HEK293 (cell line): ENCODE results near the gene ADAMTS14.
A peak's percentile ranks its signal among the peaks of the same experiment; 100 is the strongest.
"Not testable (repeated sequence)": the region's sequence is repeated elsewhere in the genome, so short reads cannot be mapped to it uniquely, and the experiment has no call there.

Experiments used
- CTCF ChIA-PET: fragments of 350-600 bp; formaldehyde crosslinking; extraction: SDS; loops from one replicate; lab custom pipeline; 2021; ENCODE audit warnings: antibody characterized with exemption; lab: Yijun Ruan, JAX
- POLR2A ChIA-PET: fragments of 300-600 bp; formaldehyde crosslinking; extraction: SDS; loops from one replicate; lab custom pipeline; 2020; ENCODE audit warnings: antibody characterized with exemption, inconsistent platforms; lab: Yijun Ruan, JAX
- H3K27ac ChIP-seq: fragments of 200-500 bp; sonication (Bioruptor generic); 2 replicates; pipeline ENCODE4 v1.5.1; 2014; ENCODE audit warnings: low read depth, low read length, control low read depth, inconsistent platforms; ENCODE audit errors: extremely low read depth
- H3K36me3 ChIP-seq, 2 experiments: fragments of 200-500 bp in 1 of 2; sonication (Bioruptor generic) in 1 of 2; 1 replicate in 1 of 2; 2 replicates in 1 of 2; pipeline ENCODE4 v1.5.1; 2014 to 2017; ENCODE audit warnings: inconsistent platforms in 2 of 2, low read length in 2 of 2; ENCODE audit not compliant: control insufficient read depth in 2 of 2, insufficient read depth in 1 of 2
- H3K4me1 ChIP-seq: fragments of 200-500 bp; sonication (Bioruptor generic); 2 replicates; pipeline ENCODE4 v1.5.1; 2014; ENCODE audit warnings: mild to moderate bottlenecking, low read length, inconsistent platforms; ENCODE audit not compliant: control insufficient read depth, insufficient read depth
- H3K4me3 ChIP-seq: 2 replicates; pipeline ENCODE4 v1.5.1; 2011; ENCODE audit warnings: low read depth, mild to moderate bottlenecking, control low read depth, low read length, moderate library complexity
- H3K9me3 ChIP-seq: fragments of 200-500 bp; sonication (Bioruptor generic); 2 replicates; pipeline ENCODE4 v1.5.1; 2014; ENCODE audit warnings: low read depth, low read length, inconsistent platforms; ENCODE audit not compliant: control insufficient read depth, insufficient read depth
- GLI4 ChIP-seq: fragments of 450-650 bp; formaldehyde crosslinking; IDR thresholded peaks from 2 replicates; pipeline ENCODE4 v1.5.1; 2016; ENCODE audit warnings: missing biosample characterization, missing genetic modification characterization
- KLF1 ChIP-seq: fragments of 450-650 bp; formaldehyde crosslinking; IDR thresholded peaks from 2 replicates; pipeline ENCODE4 v1.5.1; 2016; ENCODE audit warnings: missing biosample characterization, missing genetic modification characterization
- KLF17 ChIP-seq: fragments of 450-650 bp; formaldehyde crosslinking; IDR thresholded peaks from 2 replicates; pipeline ENCODE4 v1.5.1; 2016; ENCODE audit warnings: missing biosample characterization, missing genetic modification characterization
- MZF1 ChIP-seq: fragments of 450-650 bp; formaldehyde crosslinking; IDR thresholded peaks from 2 replicates; pipeline ENCODE4 v1.5.1; 2017; ENCODE audit warnings: missing biosample characterization, missing genetic modification characterization, borderline replicate concordance
- SETDB1 ChIP-seq: IDR thresholded peaks from one replicate; pipeline ENCODE4 v1.6.1; 2017; ENCODE audit warnings: mild to moderate bottlenecking, low read length, moderate library complexity, mixed read lengths; ENCODE audit not compliant: insufficient read length
- TRIM28 ChIP-seq: IDR thresholded peaks from 2 replicates; pipeline ENCODE4 v1.6.1; 2011; ENCODE audit warnings: low read length, control low read depth, borderline replicate concordance
- YY1 ChIP-seq: fragments of 450-650 bp; formaldehyde crosslinking; IDR thresholded peaks from 2 replicates; pipeline ENCODE4 v1.5.1; 2018; ENCODE audit warnings: missing biosample characterization, missing genetic modification characterization
- ZFP69B ChIP-seq: fragments of 450-650 bp; formaldehyde crosslinking; IDR thresholded peaks from 2 replicates; pipeline ENCODE4 v1.5.1; 2016; ENCODE audit warnings: missing biosample characterization, missing genetic modification characterization
- ZNF121 ChIP-seq: fragments of 450-650 bp; formaldehyde crosslinking; IDR thresholded peaks from 2 replicates; pipeline ENCODE4 v1.5.1; 2016; ENCODE audit warnings: missing biosample characterization, missing genetic modification characterization
- ZNF146 ChIP-seq: fragments of 450-650 bp; formaldehyde crosslinking; IDR thresholded peaks from 2 replicates; pipeline ENCODE4 v1.5.1; 2016; ENCODE audit warnings: missing biosample characterization, missing genetic modification characterization
- ZNF350 ChIP-seq: fragments of 450-650 bp; formaldehyde crosslinking; IDR thresholded peaks from 2 replicates; pipeline ENCODE4 v1.5.0; 2017; ENCODE audit warnings: missing biosample characterization, mild to moderate bottlenecking, missing genetic modification characterization
- ZNF404 ChIP-seq: fragments of 450-650 bp; formaldehyde crosslinking; IDR thresholded peaks from 2 replicates; pipeline ENCODE4 v1.5.1; 2017; ENCODE audit warnings: missing biosample characterization, missing genetic modification characterization
- ZNF423 ChIP-seq: fragments of 450-650 bp; formaldehyde crosslinking; IDR thresholded peaks from 2 replicates; pipeline ENCODE4 v1.5.1; 2016; ENCODE audit warnings: missing biosample characterization, missing genetic modification characterization
- ZNF473 ChIP-seq: fragments of 450-650 bp; formaldehyde crosslinking; IDR thresholded peaks from 2 replicates; pipeline ENCODE4 v1.5.1; 2017; ENCODE audit warnings: missing biosample characterization, missing genetic modification characterization
- ZNF529 ChIP-seq: fragments of 450-650 bp; formaldehyde crosslinking; IDR thresholded peaks from 2 replicates; pipeline ENCODE4 v1.5.1; 2017; ENCODE audit warnings: missing genetic modification characterization, missing biosample characterization; ENCODE audit not compliant: insufficient replicate concordance
- ZNF596 ChIP-seq: fragments of 450-650 bp; IDR thresholded peaks from 2 replicates; pipeline ENCODE4 v1.5.0; 2018; ENCODE audit warnings: missing biosample characterization, mild to moderate bottlenecking, missing genetic modification characterization, moderate library complexity
- TF ChIP-seq, protein P1 (sequence below): fragments of 450-650 bp; formaldehyde crosslinking; IDR thresholded peaks from 2 replicates; pipeline ENCODE4 v1.5.1; 2016; ENCODE audit warnings: missing biosample characterization, missing genetic modification characterization

The ADAMTS14 gene

GRCh38 chr10:70626056-70626455 lies 46.2 kb upstream of the ADAMTS14 start:
- POLR2A ChIA-PET: no interaction called here
- Histone ChIP-seq H3K4me3 (no peak overlapping the region), H3K4me1 (no peaks in the 10 kb centered on the region), H3K9me3 (no peaks in the 10 kb centered on the region), H3K36me3 (no peaks in the 10 kb centered on the region), H3K27ac (no peak overlapping the region)
- CTCF ChIA-PET: no interaction called here
- TF ChIP-seq YY1 (tag by site-specific recombination) (no peak), MZF1 (tag by site-specific recombination) (no peak), ZNF473 (tag by site-specific recombination) (no peak), ZFP69B (no peak), KLF17 (tag by site-specific recombination) (no peak), SETDB1 (no peak), ZNF423 (tag by site-specific recombination) (no peak), ZNF404 (tag by site-specific recombination) (no peak), ZNF350 (tag by site-specific recombination) (no peak), ZNF529 (no peak)
- TF ChIP-seq, protein P1, sequence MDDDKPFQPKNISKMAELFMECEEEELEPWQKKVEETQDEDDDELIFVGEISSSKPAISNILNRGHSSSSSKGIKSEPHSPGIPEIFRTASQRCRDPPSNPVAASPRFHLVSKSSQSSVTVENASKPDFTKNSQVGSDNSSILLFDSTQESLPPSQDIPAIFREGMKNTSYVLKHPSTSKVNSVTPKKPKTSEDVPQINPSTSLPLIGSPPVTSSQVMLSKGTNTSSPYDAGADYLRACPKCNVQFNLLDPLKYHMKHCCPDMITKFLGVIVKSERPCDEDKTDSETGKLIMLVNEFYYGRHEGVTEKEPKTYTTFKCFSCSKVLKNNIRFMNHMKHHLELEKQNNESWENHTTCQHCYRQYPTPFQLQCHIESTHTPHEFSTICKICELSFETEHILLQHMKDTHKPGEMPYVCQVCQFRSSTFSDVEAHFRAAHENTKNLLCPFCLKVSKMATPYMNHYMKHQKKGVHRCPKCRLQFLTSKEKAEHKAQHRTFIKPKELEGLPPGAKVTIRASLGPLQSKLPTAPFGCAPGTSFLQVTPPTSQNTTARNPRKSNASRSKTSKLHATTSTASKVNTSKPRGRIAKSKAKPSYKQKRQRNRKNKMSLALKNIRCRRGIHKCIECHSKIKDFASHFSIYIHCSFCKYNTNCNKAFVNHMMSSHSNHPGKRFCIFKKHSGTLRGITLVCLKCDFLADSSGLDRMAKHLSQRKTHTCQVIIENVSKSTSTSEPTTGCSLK (tag by site-specific recombination): no peak

DNA sequence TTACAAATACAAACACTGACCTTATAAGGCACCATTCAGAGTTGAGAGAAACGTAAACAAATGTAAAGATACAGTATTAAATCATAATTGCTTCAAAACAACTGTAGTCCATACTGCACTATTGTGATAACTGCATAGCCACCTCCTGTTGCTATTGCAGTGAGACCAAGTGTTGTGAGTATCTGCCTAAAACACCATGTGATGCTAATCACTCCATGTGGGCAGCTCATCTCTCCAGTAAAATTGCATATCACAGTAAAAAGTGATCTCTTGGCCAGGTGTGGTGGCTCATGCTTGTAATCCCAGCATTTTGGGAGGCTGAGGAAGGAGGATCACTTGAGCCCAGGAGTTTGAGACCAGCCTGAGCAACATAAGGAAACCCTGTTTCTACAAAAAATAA lies 43.0 kb upstream of the ADAMTS14 start:
- H3K9me3 ChIP-seq: no peaks in the 10 kb centered on the region
- no peak for TF ChIP-seq ZNF146 (tag by site-specific recombination)
- no peak for TF ChIP-seq GLI4 (tag by site-specific recombination)
- TF ChIP-seq ZNF596: no peak
- no peak for TF ChIP-seq TRIM28
- H3K4me3 ChIP-seq: no peak overlapping the region
- CTCF ChIA-PET: no interaction called here
- no peaks in the 10 kb centered on the region for H3K4me1 ChIP-seq
- no peaks in the 10 kb centered on the region for H3K36me3 ChIP-seq
- no peak overlapping the region for H3K27ac ChIP-seq
- POLR2A ChIA-PET: no interaction called here

- H3K4me3 ChIP-seq, H3K36me3 ChIP-seq, H3K4me1 ChIP-seq, POLR2A ChIA-PET, H3K9me3 ChIP-seq, H3K27ac ChIP-seq: not testable (repeated sequence)
- CTCF ChIA-PET: interaction anchor here (0.6 kb wide), 1 partner anchor 129 kb away, joined by 3 read pairs; no protein-coding TSS in a partner anchor
These were observed 40.6 kb upstream of the ADAMTS14 start for GRCh38 chr10:70631735-70632134.

- ChIA-PET CTCF (no interaction called here), POLR2A (no interaction called here)
- Histone ChIP-seq H3K4me1 (no peaks in the 10 kb centered on the region), H3K4me3 (no peak overlapping the region), H3K9me3 (no peaks in the 10 kb centered on the region), H3K36me3 (no peaks in the 10 kb centered on the region), H3K27ac (no peak overlapping the region)
- TF ChIP-seq KLF1 (tag by site-specific recombination) (peak; percentile 19; the same call in 1 of the 2 replicates), ZNF121 (tag by site-specific recombination) (no peak)
These were observed 38.3 kb upstream of the ADAMTS14 start for GRCh38 chr10:70634011-70634410.

- CTCF ChIA-PET, H3K9me3 ChIP-seq, POLR2A ChIA-PET: not testable (repeated sequence)
These were observed 37.8 kb upstream of the ADAMTS14 start for GRCh38 chr10:70634515-70634914.

More at GRCh38 chr10:70634515-70634914, 37.8 kb upstream of the ADAMTS14 start:
- not testable (repeated sequence) for H3K4me1 ChIP-seq, H3K36me3 ChIP-seq, H3K27ac ChIP-seq, H3K4me3 ChIP-seq
